ENCODE results near the gene PDLIM5.

DNA sequence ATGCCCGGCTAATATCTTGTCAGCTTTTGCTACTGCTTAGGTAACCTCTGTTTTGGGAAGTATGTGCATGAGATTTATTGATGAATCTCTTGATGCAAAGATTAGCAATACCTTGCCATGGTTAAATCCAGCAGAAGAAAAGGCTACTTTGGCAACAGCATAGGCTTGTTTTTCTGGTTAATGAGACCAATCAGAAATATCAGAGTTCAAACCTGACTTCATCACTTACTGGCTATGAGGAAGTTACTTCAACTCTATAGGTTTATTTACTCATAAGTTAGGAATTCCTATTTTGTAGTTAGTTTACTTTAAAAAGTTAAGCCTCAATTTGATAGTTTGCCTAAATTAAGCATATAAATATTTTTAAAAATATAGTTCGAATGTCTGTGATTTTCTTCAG is 93.1 kb downstream of the PDLIM5 start:
- TF ChIP-seq, protein P1, sequence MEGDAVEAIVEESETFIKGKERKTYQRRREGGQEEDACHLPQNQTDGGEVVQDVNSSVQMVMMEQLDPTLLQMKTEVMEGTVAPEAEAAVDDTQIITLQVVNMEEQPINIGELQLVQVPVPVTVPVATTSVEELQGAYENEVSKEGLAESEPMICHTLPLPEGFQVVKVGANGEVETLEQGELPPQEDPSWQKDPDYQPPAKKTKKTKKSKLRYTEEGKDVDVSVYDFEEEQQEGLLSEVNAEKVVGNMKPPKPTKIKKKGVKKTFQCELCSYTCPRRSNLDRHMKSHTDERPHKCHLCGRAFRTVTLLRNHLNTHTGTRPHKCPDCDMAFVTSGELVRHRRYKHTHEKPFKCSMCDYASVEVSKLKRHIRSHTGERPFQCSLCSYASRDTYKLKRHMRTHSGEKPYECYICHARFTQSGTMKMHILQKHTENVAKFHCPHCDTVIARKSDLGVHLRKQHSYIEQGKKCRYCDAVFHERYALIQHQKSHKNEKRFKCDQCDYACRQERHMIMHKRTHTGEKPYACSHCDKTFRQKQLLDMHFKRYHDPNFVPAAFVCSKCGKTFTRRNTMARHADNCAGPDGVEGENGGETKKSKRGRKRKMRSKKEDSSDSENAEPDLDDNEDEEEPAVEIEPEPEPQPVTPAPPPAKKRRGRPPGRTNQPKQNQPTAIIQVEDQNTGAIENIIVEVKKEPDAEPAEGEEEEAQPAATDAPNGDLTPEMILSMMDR (IDR thresholded peaks at IDR 0.05): no peak
- TF ChIP-seq EP300 (IDR thresholded peaks at IDR 0.05; ENCODE audit: low read depth) (no peak), POLR2A (IDR thresholded peaks at IDR 0.05) (no peak), POLR2AphosphoS5 (IDR thresholded peaks at IDR 0.05) (no peak)

Data from transverse colon (tissue), 4 donors.